22Rv1 (cell line): ENCODE results near the gene CUX1.

Source experiments
- CTCF ChIP-seq: fragments of 450-650 bp; IDR thresholded peaks from 2 replicates; pipeline ENCODE4 v1.5.1; 2017; ENCODE audit warnings: mild to moderate bottlenecking
- ZFX ChIP-seq: fragments of 450-650 bp; IDR thresholded peaks from 2 replicates; pipeline ENCODE4 v1.6.1; 2017; ENCODE audit warnings: antibody characterized with exemption, borderline replicate concordance

- TF ChIP-seq CTCF (no peak), ZFX (no peak)
Measured at GRCh38 chr7:101898106-101898505, 80.7 kb downstream of the CUX1 start.
